ENCODE measurements around the gene CCR5AS.
"Not testable (repeated sequence)": the region's sequence is repeated elsewhere in the genome, so short reads cannot be mapped to it uniquely, and the experiment has no call there.

The CCR5AS gene

DNA sequence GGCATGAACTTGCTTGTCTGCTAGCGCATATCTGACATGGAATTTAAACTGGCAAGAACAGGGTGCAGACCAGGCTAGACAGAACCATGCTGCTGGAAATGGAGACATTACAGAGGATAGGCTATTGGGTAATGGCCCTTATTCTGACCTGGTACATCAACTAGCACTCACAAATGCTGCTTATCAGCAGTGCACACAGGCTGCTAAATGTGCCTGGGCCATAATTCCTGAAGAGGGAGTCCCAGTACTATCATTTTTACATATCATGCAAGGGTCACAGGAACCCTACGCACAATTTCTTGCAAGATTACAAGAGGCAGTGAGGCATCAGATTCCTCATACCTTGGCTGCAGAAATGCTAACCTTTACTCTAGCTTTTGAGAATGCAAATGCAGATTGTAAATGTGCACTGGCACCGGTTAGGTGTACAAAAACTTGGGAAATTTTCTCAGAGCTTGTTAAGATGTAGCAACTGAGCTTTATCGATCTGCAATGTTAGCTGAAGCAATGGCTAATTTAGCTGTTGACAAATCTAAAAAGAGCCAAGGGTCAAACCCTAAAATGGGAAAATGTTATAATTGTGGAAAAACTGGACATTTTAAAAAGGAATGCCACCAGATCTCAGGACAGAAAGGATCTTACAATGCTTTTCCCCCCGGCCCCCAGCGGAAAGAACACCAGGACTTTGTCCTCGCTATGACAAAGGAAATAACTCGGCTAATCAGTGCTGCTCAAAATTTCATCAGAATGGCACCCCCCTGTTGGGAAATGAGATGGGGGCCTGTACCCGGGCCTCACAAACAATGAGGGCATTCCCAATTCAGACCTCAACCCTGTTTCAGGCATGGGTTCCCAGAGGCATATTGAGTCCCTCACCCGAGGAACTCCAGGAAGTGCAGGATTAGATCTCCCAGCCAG is 21.3 kb upstream of the CCR5AS start:
- no peak for DNase-seq

DNA sequence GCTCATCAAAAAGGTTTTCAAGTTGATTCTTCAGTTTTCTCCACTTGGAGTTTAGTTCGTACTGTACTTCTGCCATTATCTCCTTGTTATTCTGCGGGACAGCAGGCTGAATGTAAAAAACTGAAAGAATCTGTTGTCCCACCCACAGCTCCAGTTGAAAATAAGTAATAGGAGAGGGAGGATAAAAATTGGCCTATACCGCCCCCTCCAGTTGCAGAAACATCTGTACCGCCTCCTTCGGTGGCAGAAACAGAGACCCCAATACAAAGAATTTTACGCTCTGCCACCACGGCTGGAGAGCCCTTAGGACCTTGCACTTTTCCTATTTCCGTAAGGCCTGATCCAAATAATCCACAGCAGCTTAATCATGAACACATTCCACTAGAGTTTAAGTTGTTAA is 20.5 kb upstream of the CCR5AS start:
- not testable (repeated sequence) for DNase-seq

DNA sequence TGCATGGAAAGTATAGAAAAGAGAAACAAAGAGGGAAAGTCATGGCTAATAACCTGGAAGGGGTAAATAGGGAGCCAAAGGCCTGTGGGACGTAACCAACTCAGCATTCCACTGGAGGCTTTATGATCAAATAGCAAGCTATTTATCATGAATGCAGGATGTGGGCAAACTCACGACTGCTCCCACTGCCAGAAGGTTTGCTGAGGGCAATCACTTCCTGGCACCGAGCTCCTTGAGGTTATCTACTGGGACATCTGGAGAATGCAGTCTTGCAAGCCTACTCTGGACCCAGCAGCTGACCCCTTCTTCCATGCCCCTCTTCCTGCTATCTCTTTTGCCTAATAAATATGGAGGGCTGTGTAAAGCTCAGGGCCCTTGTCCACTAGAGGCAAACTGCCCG is 19.6 kb upstream of the CCR5AS start:
- not testable (repeated sequence) for DNase-seq

DNA sequence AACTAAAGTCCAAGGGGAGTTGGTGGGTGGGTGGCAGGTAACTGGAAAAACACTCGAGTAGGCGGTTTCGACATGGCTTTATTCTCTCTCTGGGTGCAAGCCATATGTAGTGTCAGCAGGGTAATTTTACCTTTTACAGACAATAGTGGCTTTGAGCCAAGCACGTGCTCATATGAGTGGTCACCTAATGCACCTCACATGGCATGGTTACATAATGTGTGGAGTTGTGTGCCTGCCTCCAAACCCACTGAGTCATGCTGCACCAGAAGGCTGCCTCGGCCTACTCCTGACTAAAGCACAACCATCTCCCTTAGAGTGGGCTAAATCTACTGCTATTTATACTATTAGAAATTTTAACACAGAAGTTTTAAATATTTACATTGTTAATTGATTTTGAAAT is 16.7 kb upstream of the CCR5AS start:
- peak; percentile 60 for DNase-seq

DNA sequence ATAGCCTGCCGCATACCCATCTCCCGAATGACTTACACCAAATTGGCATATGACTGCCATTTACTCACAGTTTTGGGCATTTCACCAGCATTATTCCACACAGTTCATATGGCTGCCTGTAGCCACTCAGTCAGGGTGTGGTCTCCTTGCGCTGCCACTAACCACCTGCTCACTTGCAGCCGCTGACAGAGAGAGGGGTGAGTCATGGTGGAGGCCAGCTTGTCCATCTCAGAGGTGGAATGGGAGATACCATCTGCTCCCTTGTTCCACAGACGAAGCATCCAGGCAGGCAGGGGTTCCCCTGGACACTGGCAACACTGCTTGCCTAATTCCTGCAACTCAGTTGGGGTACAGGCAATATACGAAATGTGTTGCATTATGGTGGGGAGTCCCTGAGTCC is 15.8 kb upstream of the CCR5AS start:
- no peak for DNase-seq

DNA sequence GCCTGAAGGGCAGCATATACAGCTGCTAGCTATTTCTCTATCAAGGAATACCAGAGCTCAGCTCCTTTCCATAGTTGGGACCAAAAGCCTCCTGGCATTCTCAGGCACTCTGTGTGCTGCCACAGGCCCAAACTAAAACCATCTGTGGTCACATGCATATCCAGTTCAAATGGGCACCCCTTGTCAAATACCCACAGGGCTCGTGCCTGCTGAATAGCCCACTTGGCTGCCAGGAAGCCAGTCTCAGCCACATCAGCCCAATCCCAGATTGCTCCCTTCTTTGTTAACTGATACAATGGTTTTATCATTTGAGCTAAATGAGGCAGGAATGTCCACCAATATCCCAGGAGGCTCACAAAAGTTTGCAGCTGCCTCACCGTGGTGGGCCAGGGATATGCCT is 14.1 kb upstream of the CCR5AS start:
- no peak for DNase-seq

DNA sequence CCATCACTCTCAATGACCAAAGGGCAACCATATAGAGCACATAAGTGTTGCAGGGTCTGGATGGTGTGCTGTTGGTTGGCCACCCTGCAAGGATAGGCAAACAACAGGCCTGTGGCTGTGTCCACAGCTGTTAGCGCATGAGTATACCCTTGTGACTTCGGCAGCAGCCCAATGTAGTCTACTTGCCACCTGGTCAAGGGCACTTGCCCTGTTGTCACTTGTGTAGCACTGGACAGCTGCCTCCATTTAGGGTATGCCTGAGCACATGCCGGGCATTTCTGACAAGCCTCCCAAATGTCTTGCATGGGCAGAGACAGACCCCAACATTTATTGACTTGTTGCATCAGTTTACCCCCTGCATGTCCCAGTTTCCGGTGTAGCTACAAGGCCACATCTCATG is 12.9 kb upstream of the CCR5AS start:
- DNase-seq, result no peak

DNA sequence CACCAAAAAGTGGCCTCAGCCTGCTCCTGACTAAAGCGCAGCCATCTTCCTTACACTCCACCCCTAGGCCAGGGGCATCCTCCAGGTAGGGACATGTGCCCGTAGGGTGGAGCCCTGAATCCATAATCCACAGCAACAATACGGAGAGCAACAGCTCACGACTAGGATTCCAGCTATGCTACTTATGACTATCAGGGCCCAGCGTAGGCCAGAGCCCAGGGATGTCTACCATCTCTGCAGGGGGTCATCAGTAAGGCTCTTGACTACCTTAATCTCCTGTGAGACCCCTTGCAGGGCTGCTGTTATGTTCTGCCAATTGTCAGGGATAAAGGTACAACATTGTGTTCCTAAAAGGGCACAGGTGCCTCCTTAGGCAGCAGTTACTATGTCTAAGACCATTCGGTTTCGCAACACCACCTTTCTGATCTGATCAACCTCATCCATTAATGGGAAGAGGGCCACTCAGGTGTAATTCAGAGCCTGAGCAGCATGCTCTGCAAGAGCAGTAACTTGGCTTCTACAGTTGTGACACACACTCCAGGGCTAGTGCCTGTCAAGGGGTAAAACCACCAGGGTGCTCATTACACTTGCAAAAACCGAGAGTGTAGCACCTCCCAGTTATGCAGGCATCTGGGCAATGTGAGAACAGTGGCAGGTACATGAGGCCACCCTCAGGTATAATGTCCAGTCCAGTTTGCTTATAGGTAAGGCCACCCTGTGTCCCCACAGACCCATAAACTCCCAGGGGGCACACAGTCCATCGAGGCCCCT is 11.2 kb upstream of the CCR5AS start:
- no peak for DNase-seq

DNA sequence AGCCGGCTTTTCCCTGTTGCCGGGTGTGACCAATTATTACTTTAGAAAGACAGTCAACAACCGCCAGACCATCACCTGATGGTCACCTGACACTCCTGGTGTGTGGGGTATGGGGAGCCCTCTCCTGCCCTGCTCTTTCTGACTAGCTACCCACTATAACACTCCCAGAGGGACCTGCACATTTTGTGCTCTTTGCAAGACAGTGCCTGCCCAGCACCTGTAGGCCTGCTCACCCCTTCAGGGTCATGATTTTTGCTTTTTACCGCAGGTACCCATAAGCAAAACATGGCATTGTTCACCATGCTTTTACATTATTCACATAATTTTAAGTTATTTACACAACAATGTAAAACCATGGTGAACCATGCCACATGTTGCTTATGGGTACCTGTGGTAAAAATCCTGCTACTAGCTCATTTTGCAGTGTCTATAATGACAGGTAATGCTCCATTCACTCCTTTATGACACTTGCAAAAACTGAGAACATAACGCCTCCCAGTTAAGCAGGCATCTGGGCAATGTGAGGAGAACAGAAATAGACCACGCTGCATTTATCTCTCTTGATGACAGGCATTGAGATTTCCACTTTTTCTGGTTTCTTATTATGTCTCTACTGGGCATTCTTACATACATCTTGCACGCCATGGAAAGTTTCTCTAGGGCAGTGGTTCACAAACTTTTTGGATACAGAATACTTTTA is 10.1 kb upstream of the CCR5AS start:
- DNase-seq, result no peak

DNA sequence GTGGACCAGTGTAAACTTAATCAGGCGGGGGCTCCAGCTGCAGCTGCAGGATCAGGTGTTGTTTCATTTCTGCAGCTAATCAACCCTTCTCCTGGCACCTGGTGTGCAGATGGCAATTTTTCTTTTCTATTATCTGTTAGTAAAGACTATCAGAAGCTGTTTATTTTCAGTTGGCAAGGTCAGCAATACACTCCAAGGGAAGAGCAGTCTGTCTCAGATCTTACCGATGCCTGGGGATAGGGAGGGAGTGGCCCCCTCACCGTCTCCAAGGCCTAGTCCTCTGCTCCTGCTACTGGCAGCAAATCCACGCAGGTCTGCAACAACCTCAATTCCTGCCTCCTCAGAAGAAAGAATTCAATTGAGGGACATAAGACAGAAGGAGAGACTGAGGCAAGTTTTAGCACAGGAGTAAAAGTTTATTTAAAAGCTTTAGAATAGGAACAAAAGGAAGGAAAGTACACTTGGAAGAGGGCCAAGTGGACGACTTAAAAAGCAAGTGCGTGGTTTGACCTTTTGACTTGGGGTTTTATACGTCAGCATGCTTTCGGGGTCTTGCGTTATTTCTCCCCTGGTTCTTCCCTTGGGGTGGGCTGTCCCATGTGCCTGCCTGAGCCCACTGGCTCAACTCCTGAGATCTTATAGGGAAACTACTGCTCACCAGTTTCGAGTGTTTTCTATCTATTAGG is 9.4 kb upstream of the CCR5AS start:
- no peak for DNase-seq

DNA sequence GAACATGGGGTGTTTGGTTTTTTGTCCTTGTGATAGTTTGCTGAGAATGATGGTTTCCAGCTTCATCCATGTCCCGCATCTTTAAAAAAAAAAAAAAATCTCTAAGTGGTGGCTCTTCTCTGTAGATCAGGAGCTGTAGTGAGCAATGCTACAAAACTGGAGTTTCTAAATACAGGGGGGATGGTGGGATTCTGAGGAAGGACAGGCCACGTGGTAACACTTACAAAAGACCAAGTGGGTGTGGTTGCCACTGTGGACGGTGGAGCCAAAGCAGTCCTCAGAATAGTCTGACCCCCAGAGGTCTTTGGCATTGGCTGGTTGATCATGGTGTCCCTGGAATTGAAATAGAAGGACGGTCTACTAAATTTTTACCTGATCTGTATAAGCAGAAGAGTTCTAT is 7.9 kb upstream of the CCR5AS start:
- peak; percentile 58 for DNase-seq

DNA sequence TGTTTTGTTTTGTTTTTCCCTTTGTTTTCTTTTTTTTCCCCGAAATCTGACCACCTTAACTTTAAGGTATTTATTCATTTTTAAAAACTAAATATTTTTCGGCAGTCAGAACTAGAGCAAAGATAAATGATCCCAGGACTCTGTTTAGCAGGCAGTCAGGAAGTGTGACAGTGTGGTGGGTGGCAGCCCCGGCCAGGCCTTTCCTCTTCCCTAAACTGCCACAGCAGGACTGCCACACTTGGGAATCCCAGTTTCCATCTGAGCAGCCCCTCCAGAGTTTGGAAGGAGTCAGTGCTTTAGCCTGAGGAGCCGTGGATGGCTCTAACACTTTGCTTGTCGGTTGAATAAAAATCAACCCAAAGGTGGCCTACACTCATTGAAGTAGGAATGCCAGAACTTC is 7.1 kb upstream of the CCR5AS start:
- no peak for DNase-seq

DNA sequence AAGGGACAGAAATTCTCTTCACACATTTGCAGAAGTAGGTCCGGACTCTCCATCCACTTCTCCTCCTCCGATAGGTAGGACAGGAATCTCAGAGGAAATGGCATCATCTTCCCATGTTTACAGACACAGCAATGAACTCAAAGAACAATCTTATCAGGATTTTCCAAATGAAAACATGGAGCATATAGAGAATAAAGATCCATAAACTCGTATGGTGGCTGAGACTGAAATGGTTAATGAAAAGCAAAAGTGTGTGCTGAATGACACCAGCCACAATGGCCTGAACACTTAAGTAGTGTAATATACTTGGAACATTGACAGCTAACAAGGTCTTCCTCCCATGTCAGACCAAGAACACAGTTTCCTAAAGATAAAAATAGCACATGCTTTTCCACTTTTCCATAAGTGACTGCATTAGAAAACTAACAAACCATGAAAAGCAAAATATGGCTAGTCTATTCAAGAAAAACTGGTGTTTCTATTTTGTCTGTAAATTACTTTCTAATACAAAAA is 6.0 kb upstream of the CCR5AS start:
- peak; percentile 33 for DNase-seq

DNA sequence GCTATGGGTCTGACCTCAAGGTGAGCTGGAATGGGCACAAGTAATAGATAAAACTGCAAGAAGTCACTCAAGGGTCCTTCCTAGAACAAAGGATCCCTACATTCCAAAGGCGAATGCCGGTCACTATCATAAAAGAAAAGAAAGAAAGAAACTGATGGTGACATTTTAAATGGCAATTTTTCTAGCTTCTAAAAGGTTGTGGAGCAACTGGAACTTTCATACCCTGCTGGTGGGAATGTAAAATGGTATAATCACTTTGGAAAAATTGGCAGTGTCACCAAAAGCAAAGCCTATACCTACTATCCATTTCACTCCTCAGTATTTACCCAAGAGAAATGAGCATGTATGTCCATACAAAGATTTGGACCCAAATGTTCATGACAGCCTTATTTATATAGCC is 4.4 kb upstream of the CCR5AS start:
- DNase-seq, result no peak

DNA sequence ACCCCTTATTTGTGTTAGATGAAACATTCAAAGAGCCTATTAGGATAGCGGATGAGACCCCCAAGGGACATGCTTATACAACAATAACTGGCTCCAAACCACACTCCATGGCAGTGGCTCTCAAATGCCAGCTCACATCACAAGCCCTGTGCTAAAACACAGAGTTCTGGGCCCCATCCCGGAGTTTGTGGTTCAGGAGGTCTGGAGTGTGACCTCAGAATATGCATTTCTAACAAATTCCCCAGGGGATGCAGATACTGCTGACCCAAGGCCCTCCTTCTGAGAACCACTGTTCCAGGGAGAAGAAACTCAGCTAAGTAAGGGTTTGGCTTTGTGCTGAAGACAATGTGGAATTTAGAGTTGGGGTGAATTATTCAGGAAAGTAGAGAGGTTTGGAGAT is 3.8 kb upstream of the CCR5AS start:
- DNase-seq, result no peak

DNA sequence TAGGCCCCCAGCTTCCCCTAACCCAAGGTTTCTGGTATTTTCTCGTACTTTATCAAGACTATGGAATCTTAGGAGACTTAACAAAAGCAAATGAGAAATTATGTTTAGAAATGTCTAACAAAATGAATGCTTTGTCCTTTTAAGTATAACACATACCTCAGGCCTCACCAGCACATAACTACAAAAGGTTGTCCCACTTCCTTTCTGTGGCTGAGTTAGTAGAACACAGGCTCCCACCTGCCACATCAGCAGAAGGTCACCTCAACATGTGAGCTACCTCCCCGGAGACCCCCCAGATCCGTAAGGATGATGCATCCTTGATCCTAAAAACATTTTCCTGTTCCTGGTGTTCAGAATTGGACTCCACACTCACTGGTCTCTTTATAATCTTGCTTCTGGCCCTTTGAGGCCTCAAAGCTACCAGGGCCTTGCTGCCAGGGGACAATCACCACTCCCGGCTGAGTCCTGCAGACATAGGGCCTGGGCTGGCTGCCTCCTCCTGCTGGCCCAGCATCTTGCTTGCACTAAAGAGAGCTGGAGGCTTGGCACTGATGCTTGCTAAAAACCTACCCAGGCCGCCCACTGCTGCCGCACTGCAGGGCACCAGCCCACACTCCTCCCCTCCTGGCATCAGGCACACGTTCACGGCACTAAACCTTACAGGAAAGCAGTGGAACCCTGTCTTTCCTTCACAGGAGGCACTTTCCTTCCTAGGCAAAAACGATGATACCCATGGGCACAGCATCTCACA is 3.0 kb upstream of the CCR5AS start:
- no peak for DNase-seq

DNA sequence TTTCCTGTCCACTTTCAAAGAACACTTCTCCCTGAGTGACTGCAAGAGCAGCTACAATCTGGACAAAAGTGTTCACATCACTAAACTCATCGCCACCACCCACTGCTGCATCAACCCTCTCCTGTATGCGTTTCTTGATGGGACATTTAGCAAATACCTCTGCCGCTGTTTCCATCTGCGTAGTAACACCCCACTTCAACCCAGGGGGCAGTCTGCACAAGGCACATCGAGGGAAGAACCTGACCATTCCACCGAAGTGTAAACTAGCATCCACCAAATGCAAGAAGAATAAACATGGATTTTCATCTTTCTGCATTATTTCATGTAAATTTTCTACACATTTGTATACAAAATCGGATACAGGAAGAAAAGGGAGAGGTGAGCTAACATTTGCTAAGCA is 2.0 kb upstream of the CCR5AS start:
- no peak for DNase-seq

DNA sequence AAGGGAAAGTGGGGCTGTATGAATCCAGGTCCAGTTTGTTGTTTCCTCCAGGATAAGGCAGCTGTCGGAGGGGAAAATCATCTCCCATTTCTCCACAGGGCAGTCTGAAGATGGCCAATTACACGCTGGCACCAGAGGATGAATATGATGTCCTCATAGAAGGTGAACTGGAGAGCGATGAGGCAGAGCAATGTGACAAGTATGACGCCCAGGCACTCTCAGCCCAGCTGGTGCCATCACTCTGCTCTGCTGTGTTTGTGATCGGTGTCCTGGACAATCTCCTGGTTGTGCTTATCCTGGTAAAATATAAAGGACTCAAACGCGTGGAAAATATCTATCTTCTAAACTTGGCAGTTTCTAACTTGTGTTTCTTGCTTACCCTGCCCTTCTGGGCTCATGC is 1.1 kb upstream of the CCR5AS start:
- DNase-seq, result peak; percentile 82

DNA sequence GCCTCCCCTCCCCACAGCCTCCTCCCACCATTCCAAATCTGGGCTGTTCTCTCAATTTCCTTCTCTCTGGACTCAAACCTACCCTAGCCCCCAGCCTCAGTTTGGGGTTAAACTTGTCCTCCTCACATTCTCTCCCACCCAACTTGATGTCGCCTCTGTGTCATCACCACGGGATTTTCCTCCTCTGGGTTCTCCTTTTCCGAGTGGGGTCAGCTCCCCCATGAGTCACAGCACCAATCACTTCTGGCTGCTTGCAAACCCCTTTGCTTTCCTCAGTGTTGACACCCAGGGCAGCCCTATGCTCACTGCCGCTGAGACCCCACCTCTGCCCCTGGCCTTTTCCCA is 451 bp downstream of the CCR5AS start:
- DNase-seq, result peak; percentile 99

DNA sequence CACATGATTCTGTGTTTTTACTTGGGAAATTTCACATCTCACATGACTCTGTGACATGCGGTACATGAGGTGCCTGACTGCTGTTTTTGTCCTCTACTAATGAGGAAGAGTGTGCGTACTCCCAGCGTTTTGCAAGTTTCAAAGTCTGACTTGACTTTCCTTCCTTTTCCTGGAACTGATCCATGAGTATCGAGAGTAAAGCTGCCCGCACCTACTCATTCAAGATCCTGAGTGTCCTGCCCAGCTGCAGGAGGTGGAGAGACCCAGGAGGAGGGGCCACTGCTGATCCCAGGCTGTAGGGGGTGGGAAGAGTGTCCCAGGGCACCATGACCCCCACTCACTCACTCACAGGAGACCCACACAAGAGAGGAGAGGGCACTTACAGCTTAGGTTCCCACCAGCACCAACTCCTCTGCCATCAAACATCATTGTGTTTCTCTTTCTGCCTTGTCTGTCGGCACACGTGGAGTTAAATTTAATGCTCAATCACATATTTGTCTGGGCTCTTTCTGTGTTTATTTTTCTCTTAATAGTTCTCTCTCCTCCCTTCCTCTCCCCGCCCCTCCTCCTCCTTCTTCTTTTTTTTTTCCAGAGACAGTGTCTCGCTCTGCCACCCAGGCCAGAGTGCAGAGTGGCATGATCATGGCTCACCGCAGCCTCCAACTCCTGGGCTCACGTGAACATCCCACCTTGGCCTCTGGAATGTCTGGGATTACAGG is 1.4 kb downstream of the CCR5AS start:
- peak; percentile 99 for DNase-seq

DNA sequence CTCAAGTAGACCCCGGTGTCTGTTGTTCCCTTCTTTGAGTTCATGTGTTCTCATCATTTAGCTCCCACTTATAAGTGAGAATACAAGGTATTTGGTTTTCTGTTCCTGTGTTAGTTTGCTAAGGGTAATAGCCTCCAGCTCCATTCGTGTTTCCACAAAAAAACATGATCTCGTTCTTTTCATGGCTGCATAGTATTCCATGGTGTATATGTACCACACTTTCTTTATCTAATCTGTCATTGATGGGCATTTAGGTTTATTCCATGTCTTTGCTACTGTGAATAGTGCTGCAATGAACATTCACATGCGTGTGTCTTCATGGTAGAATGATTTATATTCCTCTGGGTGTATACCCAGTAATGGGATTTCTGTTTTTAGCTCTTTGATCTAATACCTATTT is 4.0 kb downstream of the CCR5AS start:
- DNase-seq, result not testable (repeated sequence)

All from inflammatory macrophage treated with lipopolysaccharide for 4 hours (primary cell).